ENCODE measurements around the gene MMEL1. TPM values are rescaled to one million over a fixed set of nuclear protein-coding genes. Genes with fewer than 3 reads are reported as not detected.
"Not testable (repeated sequence)": the region's sequence is repeated elsewhere in the genome, so short reads cannot be mapped to it uniquely, and the experiment has no call there.

Gene MMEL1
- polyA plus RNA-seq, 2 of the 4 experiments (the other 2 are of a cell fraction) = not detected

GRCh38 chr1:2553871-2554620, 78.8 kb downstream of the MMEL1 start:
- WGBS (ENCODE audit: missing lambda C conversion rate) = 80% methylated on average over 20 of the region's 30 CpGs
- no peaks in the 10 kb centered on the region for H3K9me3 ChIP-seq
- POLR2A ChIA-PET = no interaction called here
- no peak for ATAC-seq
- no peak overlapping the region for H3K4me3 ChIP-seq
- TF ChIP-seq, protein P1, sequence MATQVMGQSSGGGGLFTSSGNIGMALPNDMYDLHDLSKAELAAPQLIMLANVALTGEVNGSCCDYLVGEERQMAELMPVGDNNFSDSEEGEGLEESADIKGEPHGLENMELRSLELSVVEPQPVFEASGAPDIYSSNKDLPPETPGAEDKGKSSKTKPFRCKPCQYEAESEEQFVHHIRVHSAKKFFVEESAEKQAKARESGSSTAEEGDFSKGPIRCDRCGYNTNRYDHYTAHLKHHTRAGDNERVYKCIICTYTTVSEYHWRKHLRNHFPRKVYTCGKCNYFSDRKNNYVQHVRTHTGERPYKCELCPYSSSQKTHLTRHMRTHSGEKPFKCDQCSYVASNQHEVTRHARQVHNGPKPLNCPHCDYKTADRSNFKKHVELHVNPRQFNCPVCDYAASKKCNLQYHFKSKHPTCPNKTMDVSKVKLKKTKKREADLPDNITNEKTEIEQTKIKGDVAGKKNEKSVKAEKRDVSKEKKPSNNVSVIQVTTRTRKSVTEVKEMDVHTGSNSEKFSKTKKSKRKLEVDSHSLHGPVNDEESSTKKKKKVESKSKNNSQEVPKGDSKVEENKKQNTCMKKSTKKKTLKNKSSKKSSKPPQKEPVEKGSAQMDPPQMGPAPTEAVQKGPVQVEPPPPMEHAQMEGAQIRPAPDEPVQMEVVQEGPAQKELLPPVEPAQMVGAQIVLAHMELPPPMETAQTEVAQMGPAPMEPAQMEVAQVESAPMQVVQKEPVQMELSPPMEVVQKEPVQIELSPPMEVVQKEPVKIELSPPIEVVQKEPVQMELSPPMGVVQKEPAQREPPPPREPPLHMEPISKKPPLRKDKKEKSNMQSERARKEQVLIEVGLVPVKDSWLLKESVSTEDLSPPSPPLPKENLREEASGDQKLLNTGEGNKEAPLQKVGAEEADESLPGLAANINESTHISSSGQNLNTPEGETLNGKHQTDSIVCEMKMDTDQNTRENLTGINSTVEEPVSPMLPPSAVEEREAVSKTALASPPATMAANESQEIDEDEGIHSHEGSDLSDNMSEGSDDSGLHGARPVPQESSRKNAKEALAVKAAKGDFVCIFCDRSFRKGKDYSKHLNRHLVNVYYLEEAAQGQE (IDR thresholded peaks at IDR 0.05) = no peak
- TF ChIP-seq RARB (CRISPR knock-in tag; IDR thresholded peaks at IDR 0.05) (no peak), HOXB5 (CRISPR knock-in tag; IDR thresholded peaks at IDR 0.05) (no peak), CHD4 (IDR thresholded peaks at IDR 0.05; ENCODE audit: borderline replicate concordance) (no peak)
- no peak for DNase-seq (ENCODE audit: low read depth in 1 of 2, low spot score in 1 of 2)
- CTCF ChIA-PET = no interaction called here
- no peak for FAIRE-seq
- no peak overlapping the region for H3K27ac ChIP-seq
- peaks cover 6% of the 10 kb centered on the region; the same call in 1 of the 3 replicates for H3K4me1 ChIP-seq
- H3K4me2 ChIP-seq = no peak overlapping the region

- H3K4me2 ChIP-seq; CTCF ChIA-PET; DNase-seq (ENCODE audit: low read depth in 1 of 2, low spot score in 1 of 2); H3K4me3 ChIP-seq; FAIRE-seq; H3K27ac ChIP-seq; H3K9me3 ChIP-seq; POLR2A ChIA-PET; ATAC-seq; H3K4me1 ChIP-seq: not testable (repeated sequence)
- WGBS (ENCODE audit: missing lambda C conversion rate) = 33% methylated on average over 3 of the region's 9 CpGs
Observed at GRCh38 chr1:2553076-2553475, 79.7 kb downstream of the MMEL1 start.

DNA sequence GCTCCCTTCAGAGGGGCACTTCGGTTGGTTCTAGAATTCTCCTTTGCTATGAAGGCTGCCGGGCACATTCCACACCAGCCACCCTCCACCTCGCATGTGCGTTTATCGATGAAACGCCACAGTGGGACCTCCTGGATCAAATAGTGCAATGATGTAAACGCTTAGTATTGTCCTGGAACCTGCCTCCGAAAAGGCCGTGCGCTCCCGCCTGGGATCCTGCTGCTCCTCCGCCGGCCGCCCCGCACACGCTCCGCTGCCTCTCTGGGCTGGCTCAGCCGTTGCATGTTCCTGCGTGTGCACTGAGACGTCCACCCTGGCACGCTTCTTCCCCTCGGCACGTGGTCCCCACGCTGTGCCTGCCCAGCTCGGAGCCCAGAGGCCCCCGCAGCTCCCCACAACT, 80.6 kb downstream of the MMEL1 start:
- ChIA-PET CTCF (no interaction called here), POLR2A (no interaction called here)
- DNase-seq (ENCODE audit: low read depth in 1 of 2, low spot score in 1 of 2) = no peak
- no peak overlapping the region for H3K4me3 ChIP-seq
- no peak for ATAC-seq
- WGBS (ENCODE audit: missing lambda C conversion rate) = 93% methylated on average over 19 of the region's 26 CpGs
- H3K4me2 ChIP-seq = no peak overlapping the region
- H3K9me3 ChIP-seq = no peaks in the 10 kb centered on the region
- FAIRE-seq = no peak
- peaks cover 14% of the 10 kb centered on the region for H3K4me1 ChIP-seq
- TF ChIP-seq HOXB13 (CRISPR knock-in tag; IDR thresholded peaks at IDR 0.05; ENCODE audit: low read depth) (no peak), EHMT2 (IDR thresholded peaks at IDR 0.05; ENCODE audit: low read depth) (no peak)
- TF ChIP-seq, protein P2, sequence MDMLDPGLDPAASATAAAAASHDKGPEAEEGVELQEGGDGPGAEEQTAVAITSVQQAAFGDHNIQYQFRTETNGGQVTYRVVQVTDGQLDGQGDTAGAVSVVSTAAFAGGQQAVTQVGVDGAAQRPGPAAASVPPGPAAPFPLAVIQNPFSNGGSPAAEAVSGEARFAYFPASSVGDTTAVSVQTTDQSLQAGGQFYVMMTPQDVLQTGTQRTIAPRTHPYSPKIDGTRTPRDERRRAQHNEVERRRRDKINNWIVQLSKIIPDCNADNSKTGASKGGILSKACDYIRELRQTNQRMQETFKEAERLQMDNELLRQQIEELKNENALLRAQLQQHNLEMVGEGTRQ (IDR thresholded peaks at IDR 0.05) = no peak
- no peak overlapping the region for H3K27ac ChIP-seq

GRCh38 chr1:2551544-2551943, 81.3 kb downstream of the MMEL1 start:
- whole genome bisulfite sequencing (ENCODE audit: missing lambda C conversion rate) = 79% methylated on average over 5 of the region's 9 CpGs
- H3K4me2 ChIP-seq; H3K9me3 ChIP-seq; H3K4me3 ChIP-seq; FAIRE-seq; CTCF ChIA-PET; ATAC-seq; POLR2A ChIA-PET; DNase-seq (ENCODE audit: low read depth in 1 of 2, low spot score in 1 of 2); H3K27ac ChIP-seq: not testable (repeated sequence)
- H3K4me1 ChIP-seq = peaks cover 16% of the 10 kb centered on the region

DNA sequence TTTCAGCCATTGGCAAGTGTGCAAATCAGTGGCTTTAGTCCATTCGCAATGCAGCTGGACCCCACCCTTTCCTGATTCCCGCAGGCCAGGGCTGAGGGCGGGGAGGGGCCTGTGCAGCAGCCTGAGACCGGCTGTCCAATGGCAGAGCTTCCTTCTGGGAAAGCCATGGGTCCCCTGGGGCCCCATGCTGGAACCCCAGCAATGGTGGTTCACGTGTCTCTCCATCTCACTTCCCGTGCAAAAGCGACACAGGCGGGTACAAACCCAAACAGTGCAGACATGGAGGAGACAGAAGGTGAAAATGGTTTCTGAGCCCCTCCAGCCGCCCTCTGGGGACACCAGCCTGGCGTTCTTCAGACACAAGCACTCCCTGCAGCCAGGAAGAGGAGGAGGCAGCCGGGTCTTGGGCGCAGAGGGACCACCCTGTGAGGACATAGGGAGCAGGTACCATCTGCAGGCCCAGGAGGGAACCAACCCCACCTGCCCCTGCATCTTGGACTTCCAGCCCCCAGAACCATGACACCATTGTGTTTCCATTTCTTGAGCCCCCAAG, 82.4 kb downstream of the MMEL1 start:
- H3K4me3 ChIP-seq; DNase-seq (ENCODE audit: low read depth in 1 of 2, low spot score in 1 of 2); POLR2A ChIA-PET; ATAC-seq; FAIRE-seq; H3K9me3 ChIP-seq; H3K27ac ChIP-seq; H3K4me2 ChIP-seq: not testable (repeated sequence)
- 67% methylated on average over 6 of the region's 12 CpGs for WGBS (ENCODE audit: missing lambda C conversion rate)
- CTCF ChIA-PET = interaction anchor here (2.1 kb wide), 1 partner anchor 143 kb away, joined by 6 read pairs; no protein-coding TSS in a partner anchor
- H3K4me1 ChIP-seq = peaks cover 15% of the 10 kb centered on the region

DNA sequence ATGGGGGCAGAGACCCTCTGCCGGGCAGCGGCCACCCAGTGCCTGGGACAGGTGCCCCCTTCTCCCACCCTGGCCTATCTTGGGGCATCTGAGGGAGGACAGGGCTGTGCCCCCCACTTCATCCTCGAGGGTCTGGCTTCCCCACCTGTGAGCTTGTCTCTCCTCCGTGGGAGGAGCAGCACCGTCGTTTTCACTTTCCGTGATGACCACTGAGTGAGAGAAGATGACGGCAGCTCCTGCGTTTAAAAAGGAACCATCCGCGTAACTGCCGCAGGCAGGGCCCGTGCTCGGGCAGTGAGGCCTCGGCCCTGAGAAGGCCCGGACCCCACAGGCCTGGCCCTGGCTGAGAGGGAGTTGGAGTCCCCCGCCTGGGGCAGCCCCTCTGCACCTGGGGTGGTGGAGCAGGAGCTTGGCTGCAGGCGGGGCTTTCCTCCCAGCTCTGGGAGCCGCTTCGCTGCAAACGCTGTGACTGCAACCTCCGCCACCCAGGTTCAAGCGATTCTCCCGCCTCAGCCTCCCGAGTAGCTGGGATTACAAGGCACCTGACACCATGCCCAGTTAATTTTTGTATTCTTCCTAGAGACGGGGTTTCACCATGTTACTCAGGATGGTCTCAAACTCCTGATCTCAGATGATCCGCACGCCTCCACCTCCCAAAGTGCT, 83.3 kb downstream of the MMEL1 start:
- H3K4me1 ChIP-seq = peaks cover 23% of the 10 kb centered on the region
- WGBS (ENCODE audit: missing lambda C conversion rate) = 89% methylated on average over 23 of the region's 28 CpGs
- H3K9me3 ChIP-seq; FAIRE-seq; ATAC-seq; H3K4me2 ChIP-seq; POLR2A ChIA-PET; DNase-seq (ENCODE audit: low read depth in 1 of 2, low spot score in 1 of 2); H3K27ac ChIP-seq; H3K4me3 ChIP-seq: not testable (repeated sequence)
- CTCF ChIA-PET = interaction anchor here (0.6 to 4.5 kb wide), 6 partner anchors 35 to 142 kb away, joined by 3 to 63 read pairs (median 6); no protein-coding TSS in a partner anchor
